WTC11 (cell line): ENCODE results near the gene PPIH. TPM values are rescaled to one million over a fixed set of nuclear protein-coding genes. Genes with fewer than 3 reads are reported as not detected.
"Not testable (repeated sequence)": the region's sequence is repeated elsewhere in the genome, so short reads cannot be mapped to it uniquely, and the experiment has no call there.

Source experiments
- ATAC-seq: fragments of 200-7000 bp; cut with Tn5 transposase; 2 replicates; pipeline ENCODE4 v1.10.0; 2021; ENCODE audit warnings: mild to moderate bottlenecking, moderate library complexity
- CTCF ChIA-PET: fragments of 300-600 bp; sonication (Branson Sonifier 250); formaldehyde crosslinking; loops from one replicate; lab custom pipeline; 2021; ENCODE audit warnings: antibody characterized with exemption; lab: Charles Lee
- POLR2A ChIA-PET: fragments of 350-600 bp; sonication (Branson Sonifier 250); formaldehyde crosslinking; loops from one replicate; lab custom pipeline; 2021; ENCODE audit warnings: antibody characterized with exemption; lab: Charles Lee
- DNase-seq: peaks from one replicate; pipeline ENCODE4 v3.0.0; 2021; ENCODE audit warnings: low spot score
- H3K27ac Mint-ChIP-seq: 2 replicates; pipeline ENCODE4 v1.8.0; 2021; ENCODE audit warnings: mixed read lengths
- H3K27me3 Mint-ChIP-seq: 2 replicates; pipeline ENCODE4 v1.8.0; 2021; ENCODE audit warnings: low read depth, mild to moderate bottlenecking, moderate library complexity, mixed read lengths
- H3K36me3 Mint-ChIP-seq: 2 replicates; pipeline ENCODE4 v1.8.0; 2021; ENCODE audit warnings: mixed read lengths
- H3K4me1 Mint-ChIP-seq: 2 replicates; pipeline ENCODE4 v1.8.0; 2022; ENCODE audit warnings: mixed read lengths
- H3K4me3 Mint-ChIP-seq: 2 replicates; pipeline ENCODE4 v1.8.0; 2021; ENCODE audit warnings: mild to moderate bottlenecking, moderate library complexity, mixed read lengths
- H3K9me3 Mint-ChIP-seq: 2 replicates; pipeline ENCODE4 v1.8.0; 2021; ENCODE audit warnings: mixed read lengths
- CREM ChIP-seq: sonication (generic); formaldehyde crosslinking; IDR thresholded peaks from 2 replicates; pipeline ENCODE4 v1.8.1; 2022; ENCODE audit warnings: mild to moderate bottlenecking, missing genetic modification reagents, moderate library complexity
- GTF2I ChIP-seq: fragments of 250-450 bp; sonication (Bioruptor Pico); conservative IDR thresholded peaks from 2 replicates; pipeline ENCODE4 v1.4.0; 2021; ENCODE audit warnings: mild to moderate bottlenecking
- MXD4 ChIP-seq: fragments of 250-450 bp; sonication (Bioruptor Pico); IDR thresholded peaks from 2 replicates; pipeline ENCODE4 v1.8.0; 2021; ENCODE audit warnings: mild to moderate bottlenecking, moderate library complexity, borderline replicate concordance
- NFYB ChIP-seq: sonication (generic); formaldehyde crosslinking; conservative IDR thresholded peaks from 2 replicates; pipeline ENCODE4 v1.8.0; 2022; ENCODE audit warnings: low read depth, missing genetic modification reagents
- NR1H2 ChIP-seq: sonication (generic); formaldehyde crosslinking; IDR thresholded peaks from 2 replicates; pipeline ENCODE4 v1.9.0; 2021; ENCODE audit warnings: mild to moderate bottlenecking, moderate library complexity, missing genetic modification reagents
- RELA ChIP-seq: sonication (generic); formaldehyde crosslinking; IDR thresholded peaks from 2 replicates; pipeline ENCODE4 v1.8.1; 2022; ENCODE audit warnings: missing genetic modification reagents, mild to moderate bottlenecking, borderline replicate concordance
- RORB ChIP-seq: fragments of 250-450 bp; sonication (Bioruptor Pico); IDR thresholded peaks from 2 replicates; pipeline ENCODE4 v1.9.0; 2021; ENCODE audit warnings: mild to moderate bottlenecking
- SOX15 ChIP-seq: fragments of 250-450 bp; sonication (Bioruptor Pico); IDR thresholded peaks from 2 replicates; pipeline ENCODE4 v1.9.0; 2021; ENCODE audit warnings: mild to moderate bottlenecking
- ZNF219 ChIP-seq: sonication (generic); formaldehyde crosslinking; IDR thresholded peaks from 2 replicates; pipeline ENCODE4 v1.8.0; 2023; ENCODE audit warnings: missing genetic modification reagents, mild to moderate bottlenecking, borderline replicate concordance
- ZNF317 ChIP-seq: sonication (generic); formaldehyde crosslinking; IDR thresholded peaks from 2 replicates; pipeline ENCODE4 v1.8.1; 2023; ENCODE audit warnings: low read depth, mild to moderate bottlenecking, moderate library complexity, missing genetic modification reagents, borderline replicate concordance
- ZNF396 ChIP-seq: fragments of 250-450 bp; sonication (Bioruptor Pico); IDR thresholded peaks from 2 replicates; pipeline ENCODE4 v1.8.0; 2021; ENCODE audit warnings: mild to moderate bottlenecking, moderate library complexity, borderline replicate concordance
- total RNA-seq: library from RNA; stranded (reverse); gene quantifications from 3 replicates; pipeline ENCODE4 v1.2.3, GENCODE V29; 2021
- TF ChIP-seq, protein P1 (sequence below): sonication (generic); formaldehyde crosslinking; IDR thresholded peaks from 2 replicates; pipeline ENCODE4 v1.8.1; 2023; ENCODE audit warnings: mild to moderate bottlenecking, missing genetic modification reagents, borderline replicate concordance
- TF ChIP-seq, protein P2 (sequence below): fragments of 250-450 bp; sonication (Bioruptor Pico); IDR thresholded peaks from 2 replicates; pipeline ENCODE4 v1.8.0; 2021; ENCODE audit warnings: mild to moderate bottlenecking
- TF ChIP-seq, protein P3 (sequence below): sonication (generic); formaldehyde crosslinking; IDR thresholded peaks from 2 replicates; pipeline ENCODE4 v1.8.1; 2022; ENCODE audit warnings: mild to moderate bottlenecking, missing genetic modification reagents, moderate library complexity, borderline replicate concordance

PPIH gene
- total RNA-seq, 1 experiment from 2014 or later: 69.3 TPM

DNA sequence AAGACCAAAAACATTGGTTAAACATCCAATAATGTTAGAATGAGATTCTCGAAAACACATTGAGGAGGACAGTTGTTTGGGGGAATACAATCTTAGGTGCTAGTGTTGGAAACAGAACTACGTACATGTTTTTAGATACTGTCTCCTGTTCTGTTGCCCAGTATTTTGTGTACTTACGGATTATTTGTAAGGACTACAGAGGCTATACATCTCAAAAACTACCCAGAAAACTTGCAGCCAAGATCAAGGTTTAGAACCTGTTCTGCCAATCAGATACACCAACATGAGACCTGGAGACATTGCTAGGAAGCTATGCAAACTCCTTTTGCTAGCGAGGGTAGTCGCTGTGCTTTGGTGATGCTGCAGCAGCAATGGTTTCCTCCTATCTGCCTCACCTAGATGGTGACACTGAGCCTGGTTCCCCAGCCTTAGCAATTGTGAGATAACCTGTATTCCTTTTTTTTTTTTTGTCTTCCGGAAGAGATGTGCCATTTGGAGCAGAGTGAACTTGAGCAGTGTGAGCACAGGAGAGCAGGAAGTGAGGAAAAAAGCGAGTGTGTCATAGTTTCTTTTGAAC is 45.8 kb downstream of the PPIH start (continued):
- TF ChIP-seq, protein P1, sequence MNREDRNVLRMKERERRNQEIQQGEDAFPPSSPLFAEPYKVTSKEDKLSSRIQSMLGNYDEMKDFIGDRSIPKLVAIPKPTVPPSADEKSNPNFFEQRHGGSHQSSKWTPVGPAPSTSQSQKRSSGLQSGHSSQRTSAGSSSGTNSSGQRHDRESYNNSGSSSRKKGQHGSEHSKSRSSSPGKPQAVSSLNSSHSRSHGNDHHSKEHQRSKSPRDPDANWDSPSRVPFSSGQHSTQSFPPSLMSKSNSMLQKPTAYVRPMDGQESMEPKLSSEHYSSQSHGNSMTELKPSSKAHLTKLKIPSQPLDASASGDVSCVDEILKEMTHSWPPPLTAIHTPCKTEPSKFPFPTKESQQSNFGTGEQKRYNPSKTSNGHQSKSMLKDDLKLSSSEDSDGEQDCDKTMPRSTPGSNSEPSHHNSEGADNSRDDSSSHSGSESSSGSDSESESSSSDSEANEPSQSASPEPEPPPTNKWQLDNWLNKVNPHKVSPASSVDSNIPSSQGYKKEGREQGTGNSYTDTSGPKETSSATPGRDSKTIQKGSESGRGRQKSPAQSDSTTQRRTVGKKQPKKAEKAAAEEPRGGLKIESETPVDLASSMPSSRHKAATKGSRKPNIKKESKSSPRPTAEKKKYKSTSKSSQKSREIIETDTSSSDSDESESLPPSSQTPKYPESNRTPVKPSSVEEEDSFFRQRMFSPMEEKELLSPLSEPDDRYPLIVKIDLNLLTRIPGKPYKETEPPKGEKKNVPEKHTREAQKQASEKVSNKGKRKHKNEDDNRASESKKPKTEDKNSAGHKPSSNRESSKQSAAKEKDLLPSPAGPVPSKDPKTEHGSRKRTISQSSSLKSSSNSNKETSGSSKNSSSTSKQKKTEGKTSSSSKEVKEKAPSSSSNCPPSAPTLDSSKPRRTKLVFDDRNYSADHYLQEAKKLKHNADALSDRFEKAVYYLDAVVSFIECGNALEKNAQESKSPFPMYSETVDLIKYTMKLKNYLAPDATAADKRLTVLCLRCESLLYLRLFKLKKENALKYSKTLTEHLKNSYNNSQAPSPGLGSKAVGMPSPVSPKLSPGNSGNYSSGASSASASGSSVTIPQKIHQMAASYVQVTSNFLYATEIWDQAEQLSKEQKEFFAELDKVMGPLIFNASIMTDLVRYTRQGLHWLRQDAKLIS (CRISPR knock-in tag): no peak
- TF ChIP-seq, protein P2, sequence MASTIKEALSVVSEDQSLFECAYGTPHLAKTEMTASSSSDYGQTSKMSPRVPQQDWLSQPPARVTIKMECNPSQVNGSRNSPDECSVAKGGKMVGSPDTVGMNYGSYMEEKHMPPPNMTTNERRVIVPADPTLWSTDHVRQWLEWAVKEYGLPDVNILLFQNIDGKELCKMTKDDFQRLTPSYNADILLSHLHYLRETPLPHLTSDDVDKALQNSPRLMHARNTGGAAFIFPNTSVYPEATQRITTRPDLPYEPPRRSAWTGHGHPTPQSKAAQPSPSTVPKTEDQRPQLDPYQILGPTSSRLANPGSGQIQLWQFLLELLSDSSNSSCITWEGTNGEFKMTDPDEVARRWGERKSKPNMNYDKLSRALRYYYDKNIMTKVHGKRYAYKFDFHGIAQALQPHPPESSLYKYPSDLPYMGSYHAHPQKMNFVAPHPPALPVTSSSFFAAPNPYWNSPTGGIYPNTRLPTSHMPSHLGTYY (CRISPR knock-in tag): no peak

DNA sequence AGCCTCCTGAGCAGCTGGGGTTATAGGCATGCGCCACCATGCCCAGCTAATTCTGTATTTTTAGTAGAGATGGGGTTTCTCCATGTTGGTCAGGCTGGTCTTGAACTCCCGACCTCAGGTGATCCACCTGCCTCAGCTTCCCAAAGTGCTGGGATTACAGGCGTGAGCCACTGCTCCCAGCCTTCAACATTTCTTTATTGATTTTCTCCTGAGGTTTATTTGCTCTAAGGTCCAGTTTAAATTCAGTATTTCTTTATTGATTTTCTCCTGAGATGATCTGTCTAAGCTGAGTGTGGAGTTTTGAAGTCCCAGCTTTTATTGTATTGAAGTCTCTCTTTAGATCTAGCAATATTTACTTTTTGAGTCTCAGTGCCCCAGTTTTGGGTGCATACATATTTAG is 54.6 kb downstream of the PPIH start:
- H3K27me3 Mint-ChIP-seq, H3K27ac Mint-ChIP-seq, H3K9me3 Mint-ChIP-seq, H3K4me1 Mint-ChIP-seq, ATAC-seq, DNase-seq, H3K4me3 Mint-ChIP-seq, POLR2A ChIA-PET: not testable (repeated sequence)
- CTCF ChIA-PET: interaction anchor here (0.7 kb wide), 1 partner anchor 777 kb away, joined by 5 read pairs; no protein-coding TSS in a partner anchor
- H3K36me3 Mint-ChIP-seq: peaks cover 43% of the 10 kb centered on the region

DNA sequence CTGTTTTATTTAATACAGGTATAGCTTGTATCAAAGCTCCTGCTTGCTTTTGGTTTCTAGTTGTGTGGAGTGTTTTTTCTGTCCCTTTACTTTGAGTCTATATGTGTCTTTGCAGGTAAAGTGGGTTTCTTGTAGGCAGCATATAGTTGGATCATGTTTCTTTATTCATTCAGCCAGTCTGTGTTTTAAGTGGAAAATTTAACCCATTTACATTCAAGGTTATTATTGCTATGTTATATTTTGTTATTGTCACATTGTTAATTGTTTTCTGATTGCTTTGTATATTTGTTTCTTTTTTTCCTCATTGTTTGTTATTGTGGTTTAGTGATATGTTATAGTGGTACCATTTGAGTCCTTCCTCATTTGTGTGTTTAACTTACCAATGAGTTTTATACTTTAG is 55.1 kb downstream of the PPIH start:
- Mint-ChIP-seq H3K36me3 (peaks cover 38% of the 10 kb centered on the region), H3K27me3 (no peaks in the 10 kb centered on the region), H3K9me3 (no peaks in the 10 kb centered on the region), H3K4me3 (no peak overlapping the region), H3K4me1 (no peaks in the 10 kb centered on the region), H3K27ac (peak overlapping the region; percentile 73)
- ATAC-seq: no peak
- no peak for DNase-seq
- POLR2A ChIA-PET: no interaction called here
- no peak for TF ChIP-seq NR1H2
- TF ChIP-seq ZNF219 (CRISPR knock-in tag): no peak
- no peak for TF ChIP-seq RORB (CRISPR knock-in tag)
- TF ChIP-seq, protein P2 (CRISPR knock-in tag): no peak
- TF ChIP-seq ZNF396 (CRISPR knock-in tag): no peak
- TF ChIP-seq RELA (CRISPR knock-in tag): no peak
- TF ChIP-seq, protein P3, sequence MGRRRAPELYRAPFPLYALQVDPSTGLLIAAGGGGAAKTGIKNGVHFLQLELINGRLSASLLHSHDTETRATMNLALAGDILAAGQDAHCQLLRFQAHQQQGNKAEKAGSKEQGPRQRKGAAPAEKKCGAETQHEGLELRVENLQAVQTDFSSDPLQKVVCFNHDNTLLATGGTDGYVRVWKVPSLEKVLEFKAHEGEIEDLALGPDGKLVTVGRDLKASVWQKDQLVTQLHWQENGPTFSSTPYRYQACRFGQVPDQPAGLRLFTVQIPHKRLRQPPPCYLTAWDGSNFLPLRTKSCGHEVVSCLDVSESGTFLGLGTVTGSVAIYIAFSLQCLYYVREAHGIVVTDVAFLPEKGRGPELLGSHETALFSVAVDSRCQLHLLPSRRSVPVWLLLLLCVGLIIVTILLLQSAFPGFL (CRISPR knock-in tag): no peak
- TF ChIP-seq GTF2I (CRISPR knock-in tag): no peak
- no peak for TF ChIP-seq MXD4
- TF ChIP-seq ZNF317 (CRISPR knock-in tag): no peak
- no peak for TF ChIP-seq CREM (CRISPR knock-in tag)
- no peak for TF ChIP-seq NFYB (CRISPR knock-in tag)
- TF ChIP-seq SOX15 (CRISPR knock-in tag): no peak
- CTCF ChIA-PET: no interaction called here

DNA sequence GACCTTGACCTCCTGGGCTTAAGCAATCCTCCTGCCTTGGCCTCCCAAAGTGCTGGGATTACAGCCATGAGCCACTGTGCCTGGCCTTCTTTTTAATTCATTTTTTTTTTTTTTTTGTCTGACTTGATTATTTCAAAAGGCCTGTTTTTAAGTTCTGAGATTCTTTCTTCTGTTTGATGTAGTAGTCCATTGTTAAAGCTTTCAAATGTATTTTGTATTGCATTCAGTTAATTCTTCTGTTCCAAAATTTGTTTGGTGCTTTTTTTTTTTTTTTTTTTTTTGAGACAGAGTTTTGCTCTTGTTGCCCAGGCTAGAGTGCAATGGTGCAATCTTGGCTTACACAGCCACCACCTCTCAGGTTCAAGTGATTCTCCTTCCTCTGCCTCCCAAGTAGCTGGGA is 56.2 kb downstream of the PPIH start:
- CTCF ChIA-PET, H3K27me3 Mint-ChIP-seq, H3K9me3 Mint-ChIP-seq, H3K4me1 Mint-ChIP-seq, H3K4me3 Mint-ChIP-seq, ATAC-seq, H3K27ac Mint-ChIP-seq, DNase-seq: not testable (repeated sequence)
- POLR2A ChIA-PET: interaction anchor here (0.7 kb wide), 1 partner anchor 877 kb away, joined by 4 read pairs; no protein-coding TSS in a partner anchor
- peaks cover 34% of the 10 kb centered on the region for H3K36me3 Mint-ChIP-seq
